GM20000 (cell line): ENCODE measurements around the gene ANO9.
"Not testable (repeated sequence)": the region's sequence is repeated elsewhere in the genome, so short reads cannot be mapped to it uniquely, and the experiment has no call there.

Experiments
- DNase-seq: peaks from one replicate; pipeline ENCODE4 v3.0.0; 2012; ENCODE audit warnings: low spot score
- CTCF ChIP-seq: IDR thresholded peaks from 2 replicates; pipeline ENCODE4 v1.5.1; 2012; ENCODE audit warnings: mild to moderate bottlenecking, control low read depth; ENCODE audit errors: extremely low read depth, missing control alignments

Gene ANO9

DNA sequence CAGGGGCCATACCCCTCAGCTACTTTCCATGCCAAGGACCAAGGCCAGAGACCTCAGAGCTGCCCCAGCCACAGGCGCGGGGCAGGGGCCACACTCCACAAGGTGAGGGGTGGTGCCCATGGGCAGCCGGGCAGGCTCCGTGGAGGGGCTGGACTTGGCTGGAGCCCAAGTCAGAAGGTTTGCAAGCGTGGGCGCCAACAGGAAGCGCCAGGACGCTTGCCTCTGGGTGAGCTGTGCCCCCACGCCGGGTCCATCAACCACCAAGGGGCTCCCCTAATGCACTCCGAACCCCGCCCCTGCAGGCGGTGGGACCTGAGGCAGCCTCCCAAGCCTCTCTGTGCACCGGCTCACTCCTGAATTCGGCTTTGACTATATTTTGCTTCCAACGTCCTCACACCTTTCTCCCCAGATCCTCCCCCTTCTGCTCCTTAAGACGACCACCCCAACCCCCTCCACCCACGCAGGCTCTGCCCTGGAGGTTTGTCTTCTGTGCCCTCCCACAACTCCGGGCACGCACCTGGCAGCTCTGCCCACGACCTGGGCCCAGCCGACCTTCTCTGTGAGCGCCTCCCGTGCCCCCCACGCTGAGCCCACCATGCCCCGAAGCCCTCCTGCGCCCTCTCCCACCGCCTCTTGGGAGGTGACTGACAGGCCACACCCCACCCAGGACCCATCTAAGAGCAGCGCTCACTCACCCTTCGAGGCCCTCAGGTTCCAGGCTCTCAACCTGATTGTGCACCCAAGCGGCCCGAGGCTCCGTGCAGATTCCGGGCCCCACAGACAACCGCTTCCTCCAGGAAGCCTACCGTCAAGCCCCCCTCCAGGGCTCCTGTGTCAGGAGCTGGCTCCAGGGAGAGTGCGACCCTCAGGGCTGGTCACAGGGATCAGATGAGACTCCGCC is 50.4 kb downstream of the ANO9 start:
- DNase-seq: no peak
- no peak for TF ChIP-seq CTCF

GRCh38 chr11:390175-390574 is 51.6 kb downstream of the ANO9 start:
- TF ChIP-seq CTCF: no peak
- no peak for DNase-seq

- DNase-seq: not testable (repeated sequence)
Measured at GRCh38 chr11:389369-389768, 52.4 kb downstream of the ANO9 start.

- TF ChIP-seq CTCF: no peak
- DNase-seq: no peak
Measured at GRCh38 chr11:387193-387793, 54.5 kb downstream of the ANO9 start.

GRCh38 chr11:386483-386882 is 55.3 kb downstream of the ANO9 start:
- DNase-seq: no peak
- no peak for TF ChIP-seq CTCF

DNA sequence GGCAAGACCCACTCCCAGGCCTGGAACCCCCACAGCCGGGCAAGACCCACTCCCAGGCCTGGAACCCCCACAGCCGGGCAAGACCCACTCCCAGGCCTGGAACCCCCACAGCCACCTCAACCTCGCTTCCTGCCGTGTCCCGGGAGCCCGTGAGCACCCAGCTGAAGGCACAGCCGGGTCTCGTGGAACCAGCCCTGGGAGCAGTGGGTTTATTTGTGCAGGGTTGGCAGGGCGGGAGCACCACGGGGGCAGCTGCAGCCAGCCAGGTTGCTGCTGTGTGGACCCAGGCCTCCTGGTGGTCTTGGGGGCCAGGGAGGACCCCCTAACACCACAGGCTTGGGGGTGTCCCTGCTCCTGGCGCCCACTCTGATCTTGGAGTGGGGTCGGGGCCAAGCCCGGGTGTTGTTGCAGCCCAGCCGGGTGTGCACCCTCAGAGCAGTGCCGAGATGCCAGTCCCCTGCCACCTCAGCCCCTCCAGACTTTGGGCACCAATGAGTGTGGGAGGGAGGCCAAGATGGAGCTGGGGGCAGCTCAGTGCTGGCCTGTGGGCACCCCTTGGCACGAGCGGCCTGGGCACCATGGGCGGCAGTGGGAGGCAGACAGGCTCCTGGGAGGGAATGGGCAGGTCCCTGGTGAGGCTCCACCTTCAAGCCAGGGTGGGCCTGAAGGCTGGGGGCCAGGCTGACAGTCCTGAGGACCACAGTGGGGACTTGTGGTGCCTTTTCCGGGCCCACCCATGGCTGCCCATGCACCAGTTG is 56.0 kb downstream of the ANO9 start:
- no peak for TF ChIP-seq CTCF
- no peak for DNase-seq

- DNase-seq: no peak
- TF ChIP-seq CTCF: no peak
Measured at GRCh38 chr11:384511-384910, 57.3 kb downstream of the ANO9 start.
